HEK293 (cell line): ENCODE data around the gene ZNF280B.

Experiments used
- CTCF ChIA-PET: fragments of 350-600 bp; formaldehyde crosslinking; extraction: SDS; loops from one replicate; lab custom pipeline; 2021; ENCODE audit warnings: antibody characterized with exemption; lab: Yijun Ruan, JAX
- POLR2A ChIA-PET: fragments of 300-600 bp; formaldehyde crosslinking; extraction: SDS; loops from one replicate; lab custom pipeline; 2020; ENCODE audit warnings: antibody characterized with exemption, inconsistent platforms; lab: Yijun Ruan, JAX
- H3K27ac ChIP-seq: fragments of 200-500 bp; sonication (Bioruptor generic); 2 replicates; pipeline ENCODE4 v1.5.1; 2014; ENCODE audit warnings: low read depth, low read length, control low read depth, inconsistent platforms; ENCODE audit errors: extremely low read depth
- H3K36me3 ChIP-seq, 2 experiments: fragments of 200-500 bp in 1 of 2; sonication (Bioruptor generic) in 1 of 2; 1 replicate in 1 of 2; 2 replicates in 1 of 2; pipeline ENCODE4 v1.5.1; 2014 to 2017; ENCODE audit warnings: inconsistent platforms in 2 of 2, low read length in 2 of 2; ENCODE audit not compliant: control insufficient read depth in 2 of 2, insufficient read depth in 1 of 2
- H3K4me1 ChIP-seq: fragments of 200-500 bp; sonication (Bioruptor generic); 2 replicates; pipeline ENCODE4 v1.5.1; 2014; ENCODE audit warnings: mild to moderate bottlenecking, low read length, inconsistent platforms; ENCODE audit not compliant: control insufficient read depth, insufficient read depth
- H3K4me3 ChIP-seq: 2 replicates; pipeline ENCODE4 v1.5.1; 2011; ENCODE audit warnings: low read depth, mild to moderate bottlenecking, control low read depth, low read length, moderate library complexity
- H3K9me3 ChIP-seq: fragments of 200-500 bp; sonication (Bioruptor generic); 2 replicates; pipeline ENCODE4 v1.5.1; 2014; ENCODE audit warnings: low read depth, low read length, inconsistent platforms; ENCODE audit not compliant: control insufficient read depth, insufficient read depth
- EGR2 ChIP-seq: fragments of 450-650 bp; formaldehyde crosslinking; IDR thresholded peaks from 2 replicates; pipeline ENCODE4 v1.5.1; 2016; ENCODE audit warnings: low read depth, missing biosample characterization, missing genetic modification characterization
- GLIS2 ChIP-seq: fragments of 450-650 bp; formaldehyde crosslinking; IDR thresholded peaks from 2 replicates; pipeline ENCODE4 v1.5.1; 2016; ENCODE audit warnings: missing biosample characterization, missing genetic modification characterization
- KLF1 ChIP-seq: fragments of 450-650 bp; formaldehyde crosslinking; IDR thresholded peaks from 2 replicates; pipeline ENCODE4 v1.5.1; 2016; ENCODE audit warnings: missing biosample characterization, missing genetic modification characterization
- ZNF223 ChIP-seq: fragments of 450-650 bp; formaldehyde crosslinking; IDR thresholded peaks from 2 replicates; pipeline ENCODE4 v1.5.1; 2016; ENCODE audit warnings: missing biosample characterization, missing genetic modification characterization
- ZNF335 ChIP-seq: fragments of 450-650 bp; formaldehyde crosslinking; conservative IDR thresholded peaks from 2 replicates; pipeline ENCODE4 v1.5.1; 2016; ENCODE audit warnings: missing biosample characterization, missing genetic modification characterization
- ZNF530 ChIP-seq: fragments of 450-650 bp; formaldehyde crosslinking; IDR thresholded peaks from 2 replicates; pipeline ENCODE4 v1.5.1; 2016; ENCODE audit warnings: low read depth, missing biosample characterization, missing genetic modification characterization
- ZNF707 ChIP-seq: fragments of 450-650 bp; formaldehyde crosslinking; IDR thresholded peaks from 2 replicates; pipeline ENCODE4 v1.5.1; 2016; ENCODE audit warnings: missing biosample characterization, missing genetic modification characterization
- ZNF747 ChIP-seq: fragments of 450-650 bp; formaldehyde crosslinking; IDR thresholded peaks from 2 replicates; pipeline ENCODE4 v1.5.1; 2016; ENCODE audit warnings: missing biosample characterization, missing genetic modification characterization
- ZSCAN30 ChIP-seq: fragments of 450-650 bp; IDR thresholded peaks from 2 replicates; pipeline ENCODE4 v1.5.1; 2018; ENCODE audit warnings: missing biosample characterization, mild to moderate bottlenecking, missing genetic modification characterization, moderate library complexity
- TF ChIP-seq, protein P1 (sequence below): fragments of 450-650 bp; formaldehyde crosslinking; IDR thresholded peaks from 2 replicates; pipeline ENCODE4 v1.5.1; 2016; ENCODE audit warnings: missing biosample characterization, missing genetic modification characterization
- TF ChIP-seq, protein P2 (sequence below): fragments of 450-650 bp; formaldehyde crosslinking; IDR thresholded peaks from 2 replicates; pipeline ENCODE4 v1.5.1; 2016; ENCODE audit warnings: missing biosample characterization, missing genetic modification characterization
- TF ChIP-seq, protein P3 (sequence below): fragments of 450-650 bp; formaldehyde crosslinking; IDR thresholded peaks from 2 replicates; pipeline ENCODE4 v1.5.1; 2016; ENCODE audit warnings: missing biosample characterization, missing genetic modification characterization
- TF ChIP-seq, protein P4 (sequence below): fragments of 450-650 bp; IDR thresholded peaks from 2 replicates; pipeline ENCODE4 v1.5.1; 2018; ENCODE audit warnings: missing biosample characterization, missing genetic modification characterization
- TF ChIP-seq, protein P5 (sequence below): sonication (generic); formaldehyde crosslinking; IDR thresholded peaks from 2 replicates; pipeline ENCODE4 v1.8.1; 2022; ENCODE audit warnings: mild to moderate bottlenecking, moderate library complexity, missing genetic modification reagents
- TF ChIP-seq, protein P6 (sequence below): fragments of 450-650 bp; formaldehyde crosslinking; IDR thresholded peaks from 2 replicates; pipeline ENCODE4 v1.5.1; 2016; ENCODE audit warnings: missing biosample characterization, missing genetic modification characterization
- TF ChIP-seq, protein P7 (sequence below): fragments of 450-650 bp; formaldehyde crosslinking; IDR thresholded peaks from 2 replicates; pipeline ENCODE4 v1.5.1; 2016; ENCODE audit warnings: missing biosample characterization, missing genetic modification characterization, borderline replicate concordance

ZNF280B gene

DNA sequence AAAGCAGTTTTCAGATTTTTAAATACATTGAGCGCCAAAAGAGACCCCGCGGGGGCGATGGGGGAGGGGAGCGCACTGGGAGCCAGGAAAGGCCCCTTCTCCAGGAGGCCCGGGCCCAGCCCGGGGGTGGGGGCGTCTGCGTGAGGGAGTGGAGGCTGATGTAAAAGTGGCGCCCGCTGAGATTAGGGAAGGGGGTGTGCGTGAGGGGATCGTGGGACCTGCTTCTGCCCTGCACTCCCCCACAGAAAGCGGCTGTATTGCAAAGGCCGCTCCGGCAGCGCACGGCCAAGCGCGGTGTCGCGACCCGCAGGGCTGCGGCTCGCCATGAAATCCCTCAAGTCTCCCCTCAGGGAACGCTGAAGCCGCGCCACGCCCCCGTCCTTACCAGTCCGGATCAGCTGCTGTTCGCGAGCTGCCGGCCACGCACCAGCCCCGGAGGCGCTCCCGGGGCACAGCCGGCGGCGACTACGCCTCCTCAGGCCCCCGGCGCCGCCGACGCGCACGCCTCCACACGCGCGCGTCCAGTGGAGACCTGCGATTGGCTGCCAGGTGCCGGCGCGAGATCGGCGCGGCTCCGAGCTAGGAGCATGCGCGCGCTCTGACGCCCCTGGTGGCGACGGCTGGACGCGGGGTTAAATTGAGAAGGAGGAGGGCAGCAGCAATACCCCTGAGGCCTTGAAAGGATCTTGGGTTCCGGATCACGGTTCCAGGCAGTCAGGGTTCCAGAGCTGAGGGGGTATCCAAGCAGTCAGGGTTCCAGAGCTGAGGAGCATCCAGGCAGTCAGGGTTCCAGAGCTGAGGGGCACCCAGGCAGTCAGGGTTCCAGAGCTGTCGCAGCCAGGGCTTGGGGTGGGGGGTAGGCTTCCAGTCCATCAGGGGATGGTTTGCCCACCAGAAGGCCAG is at the start of gene ZNF280B (continued):
- TF ChIP-seq, protein P1, sequence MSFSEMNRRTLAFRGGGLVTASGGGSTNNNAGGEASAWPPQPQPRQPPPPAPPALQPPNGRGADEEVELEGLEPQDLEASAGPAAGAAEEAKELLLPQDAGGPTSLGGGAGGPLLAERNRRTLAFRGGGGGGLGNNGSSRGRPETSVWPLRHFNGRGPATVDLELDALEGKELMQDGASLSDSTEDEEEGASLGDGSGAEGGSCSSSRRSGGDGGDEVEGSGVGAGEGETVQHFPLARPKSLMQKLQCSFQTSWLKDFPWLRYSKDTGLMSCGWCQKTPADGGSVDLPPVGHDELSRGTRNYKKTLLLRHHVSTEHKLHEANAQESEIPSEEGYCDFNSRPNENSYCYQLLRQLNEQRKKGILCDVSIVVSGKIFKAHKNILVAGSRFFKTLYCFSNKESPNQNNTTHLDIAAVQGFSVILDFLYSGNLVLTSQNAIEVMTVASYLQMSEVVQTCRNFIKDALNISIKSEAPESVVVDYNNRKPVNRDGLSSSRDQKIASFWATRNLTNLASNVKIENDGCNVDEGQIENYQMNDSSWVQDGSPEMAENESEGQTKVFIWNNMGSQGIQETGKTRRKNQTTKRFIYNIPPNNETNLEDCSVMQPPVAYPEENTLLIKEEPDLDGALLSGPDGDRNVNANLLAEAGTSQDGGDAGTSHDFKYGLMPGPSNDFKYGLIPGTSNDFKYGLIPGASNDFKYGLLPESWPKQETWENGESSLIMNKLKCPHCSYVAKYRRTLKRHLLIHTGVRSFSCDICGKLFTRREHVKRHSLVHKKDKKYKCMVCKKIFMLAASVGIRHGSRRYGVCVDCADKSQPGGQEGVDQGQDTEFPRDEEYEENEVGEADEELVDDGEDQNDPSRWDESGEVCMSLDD (tag by site-specific recombination) = peak; percentile 92
- TF ChIP-seq ZSCAN30 (tag by site-specific recombination) (peak; percentile 5; the same call in 1 of the 2 replicates), GLIS2 (no peak), ZNF335 (tag by site-specific recombination) (peak; percentile 94), ZNF530 (tag by site-specific recombination) (no peak), ZNF223 (tag by site-specific recombination) (0 out of 2 replicates have a peak, but pooled peaks have one; percentile 26), EGR2 (peak; percentile 78), KLF1 (tag by site-specific recombination) (peak; percentile 43; the same call in 1 of the 2 replicates), ZNF747 (tag by site-specific recombination) (no peak)
- TF ChIP-seq, protein P2, sequence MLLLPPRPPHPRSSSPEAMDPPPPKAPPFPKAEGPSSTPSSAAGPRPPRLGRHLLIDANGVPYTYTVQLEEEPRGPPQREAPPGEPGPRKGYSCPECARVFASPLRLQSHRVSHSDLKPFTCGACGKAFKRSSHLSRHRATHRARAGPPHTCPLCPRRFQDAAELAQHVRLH = no peak
- TF ChIP-seq, protein P3, sequence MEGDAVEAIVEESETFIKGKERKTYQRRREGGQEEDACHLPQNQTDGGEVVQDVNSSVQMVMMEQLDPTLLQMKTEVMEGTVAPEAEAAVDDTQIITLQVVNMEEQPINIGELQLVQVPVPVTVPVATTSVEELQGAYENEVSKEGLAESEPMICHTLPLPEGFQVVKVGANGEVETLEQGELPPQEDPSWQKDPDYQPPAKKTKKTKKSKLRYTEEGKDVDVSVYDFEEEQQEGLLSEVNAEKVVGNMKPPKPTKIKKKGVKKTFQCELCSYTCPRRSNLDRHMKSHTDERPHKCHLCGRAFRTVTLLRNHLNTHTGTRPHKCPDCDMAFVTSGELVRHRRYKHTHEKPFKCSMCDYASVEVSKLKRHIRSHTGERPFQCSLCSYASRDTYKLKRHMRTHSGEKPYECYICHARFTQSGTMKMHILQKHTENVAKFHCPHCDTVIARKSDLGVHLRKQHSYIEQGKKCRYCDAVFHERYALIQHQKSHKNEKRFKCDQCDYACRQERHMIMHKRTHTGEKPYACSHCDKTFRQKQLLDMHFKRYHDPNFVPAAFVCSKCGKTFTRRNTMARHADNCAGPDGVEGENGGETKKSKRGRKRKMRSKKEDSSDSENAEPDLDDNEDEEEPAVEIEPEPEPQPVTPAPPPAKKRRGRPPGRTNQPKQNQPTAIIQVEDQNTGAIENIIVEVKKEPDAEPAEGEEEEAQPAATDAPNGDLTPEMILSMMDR = peak; percentile 96
- TF ChIP-seq, protein P4, sequence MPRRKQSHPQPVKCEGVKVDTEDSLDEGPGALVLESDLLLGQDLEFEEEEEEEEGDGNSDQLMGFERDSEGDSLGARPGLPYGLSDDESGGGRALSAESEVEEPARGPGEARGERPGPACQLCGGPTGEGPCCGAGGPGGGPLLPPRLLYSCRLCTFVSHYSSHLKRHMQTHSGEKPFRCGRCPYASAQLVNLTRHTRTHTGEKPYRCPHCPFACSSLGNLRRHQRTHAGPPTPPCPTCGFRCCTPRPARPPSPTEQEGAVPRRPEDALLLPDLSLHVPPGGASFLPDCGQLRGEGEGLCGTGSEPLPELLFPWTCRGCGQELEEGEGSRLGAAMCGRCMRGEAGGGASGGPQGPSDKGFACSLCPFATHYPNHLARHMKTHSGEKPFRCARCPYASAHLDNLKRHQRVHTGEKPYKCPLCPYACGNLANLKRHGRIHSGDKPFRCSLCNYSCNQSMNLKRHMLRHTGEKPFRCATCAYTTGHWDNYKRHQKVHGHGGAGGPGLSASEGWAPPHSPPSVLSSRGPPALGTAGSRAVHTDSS (tag by site-specific recombination) = no peak
- TF ChIP-seq, protein P5, sequence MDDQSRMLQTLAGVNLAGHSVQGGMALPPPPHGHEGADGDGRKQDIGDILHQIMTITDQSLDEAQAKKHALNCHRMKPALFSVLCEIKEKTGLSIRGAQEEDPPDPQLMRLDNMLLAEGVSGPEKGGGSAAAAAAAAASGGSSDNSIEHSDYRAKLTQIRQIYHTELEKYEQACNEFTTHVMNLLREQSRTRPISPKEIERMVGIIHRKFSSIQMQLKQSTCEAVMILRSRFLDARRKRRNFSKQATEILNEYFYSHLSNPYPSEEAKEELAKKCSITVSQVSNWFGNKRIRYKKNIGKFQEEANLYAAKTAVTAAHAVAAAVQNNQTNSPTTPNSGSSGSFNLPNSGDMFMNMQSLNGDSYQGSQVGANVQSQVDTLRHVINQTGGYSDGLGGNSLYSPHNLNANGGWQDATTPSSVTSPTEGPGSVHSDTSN (CRISPR knock-in tag) = peak; percentile 88

DNA sequence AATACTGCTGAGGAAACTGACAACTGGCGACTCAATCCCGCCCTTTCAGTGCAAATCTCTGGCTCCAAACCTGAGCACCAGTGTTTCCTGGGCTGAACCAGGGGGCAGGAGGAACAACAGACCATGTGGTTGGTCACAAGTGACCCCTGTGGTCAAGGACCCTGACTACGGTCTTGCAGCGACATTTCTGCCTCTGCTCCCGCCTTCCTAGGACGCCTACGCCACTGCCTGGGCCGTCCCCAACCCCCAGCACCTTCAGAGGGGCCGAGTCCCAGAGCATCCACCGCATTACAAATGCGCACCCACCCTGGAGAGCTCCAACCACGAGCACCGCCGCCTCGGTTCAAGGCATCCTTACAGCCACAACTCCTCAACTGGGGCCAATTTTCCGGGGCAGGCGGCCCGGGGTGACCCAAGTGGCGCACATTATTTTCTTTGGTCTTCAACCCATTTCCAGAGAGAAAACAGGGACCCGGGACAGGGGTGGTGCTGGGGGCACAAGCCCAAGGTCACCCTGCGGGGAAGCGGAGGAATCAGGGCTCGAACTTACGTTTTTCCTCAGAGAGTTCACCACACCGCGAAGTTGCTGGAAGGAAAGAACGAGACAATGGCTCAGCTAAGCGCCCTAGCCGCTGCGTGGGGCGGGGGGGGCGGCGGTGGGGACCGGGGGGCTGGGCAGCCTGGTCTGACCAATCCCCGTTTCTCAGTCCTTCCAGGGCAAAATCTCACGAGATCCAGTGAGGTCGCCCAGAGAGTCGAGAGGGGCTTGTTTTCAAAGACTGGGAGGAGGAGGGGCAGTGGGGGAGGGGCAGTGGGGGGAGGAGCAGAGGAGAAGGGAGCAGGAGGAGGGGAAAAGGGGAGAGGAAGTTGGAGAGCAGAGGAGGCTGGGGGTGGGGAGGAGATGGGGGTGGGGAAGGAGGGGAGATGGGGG is 48.7 kb upstream of the ZNF280B start:
- TF ChIP-seq, protein P6, sequence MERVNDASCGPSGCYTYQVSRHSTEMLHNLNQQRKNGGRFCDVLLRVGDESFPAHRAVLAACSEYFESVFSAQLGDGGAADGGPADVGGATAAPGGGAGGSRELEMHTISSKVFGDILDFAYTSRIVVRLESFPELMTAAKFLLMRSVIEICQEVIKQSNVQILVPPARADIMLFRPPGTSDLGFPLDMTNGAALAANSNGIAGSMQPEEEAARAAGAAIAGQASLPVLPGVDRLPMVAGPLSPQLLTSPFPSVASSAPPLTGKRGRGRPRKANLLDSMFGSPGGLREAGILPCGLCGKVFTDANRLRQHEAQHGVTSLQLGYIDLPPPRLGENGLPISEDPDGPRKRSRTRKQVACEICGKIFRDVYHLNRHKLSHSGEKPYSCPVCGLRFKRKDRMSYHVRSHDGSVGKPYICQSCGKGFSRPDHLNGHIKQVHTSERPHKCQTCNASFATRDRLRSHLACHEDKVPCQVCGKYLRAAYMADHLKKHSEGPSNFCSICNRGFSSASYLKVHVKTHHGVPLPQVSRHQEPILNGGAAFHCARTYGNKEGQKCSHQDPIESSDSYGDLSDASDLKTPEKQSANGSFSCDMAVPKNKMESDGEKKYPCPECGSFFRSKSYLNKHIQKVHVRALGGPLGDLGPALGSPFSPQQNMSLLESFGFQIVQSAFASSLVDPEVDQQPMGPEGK (tag by site-specific recombination) = no peak
- TF ChIP-seq, protein P7, sequence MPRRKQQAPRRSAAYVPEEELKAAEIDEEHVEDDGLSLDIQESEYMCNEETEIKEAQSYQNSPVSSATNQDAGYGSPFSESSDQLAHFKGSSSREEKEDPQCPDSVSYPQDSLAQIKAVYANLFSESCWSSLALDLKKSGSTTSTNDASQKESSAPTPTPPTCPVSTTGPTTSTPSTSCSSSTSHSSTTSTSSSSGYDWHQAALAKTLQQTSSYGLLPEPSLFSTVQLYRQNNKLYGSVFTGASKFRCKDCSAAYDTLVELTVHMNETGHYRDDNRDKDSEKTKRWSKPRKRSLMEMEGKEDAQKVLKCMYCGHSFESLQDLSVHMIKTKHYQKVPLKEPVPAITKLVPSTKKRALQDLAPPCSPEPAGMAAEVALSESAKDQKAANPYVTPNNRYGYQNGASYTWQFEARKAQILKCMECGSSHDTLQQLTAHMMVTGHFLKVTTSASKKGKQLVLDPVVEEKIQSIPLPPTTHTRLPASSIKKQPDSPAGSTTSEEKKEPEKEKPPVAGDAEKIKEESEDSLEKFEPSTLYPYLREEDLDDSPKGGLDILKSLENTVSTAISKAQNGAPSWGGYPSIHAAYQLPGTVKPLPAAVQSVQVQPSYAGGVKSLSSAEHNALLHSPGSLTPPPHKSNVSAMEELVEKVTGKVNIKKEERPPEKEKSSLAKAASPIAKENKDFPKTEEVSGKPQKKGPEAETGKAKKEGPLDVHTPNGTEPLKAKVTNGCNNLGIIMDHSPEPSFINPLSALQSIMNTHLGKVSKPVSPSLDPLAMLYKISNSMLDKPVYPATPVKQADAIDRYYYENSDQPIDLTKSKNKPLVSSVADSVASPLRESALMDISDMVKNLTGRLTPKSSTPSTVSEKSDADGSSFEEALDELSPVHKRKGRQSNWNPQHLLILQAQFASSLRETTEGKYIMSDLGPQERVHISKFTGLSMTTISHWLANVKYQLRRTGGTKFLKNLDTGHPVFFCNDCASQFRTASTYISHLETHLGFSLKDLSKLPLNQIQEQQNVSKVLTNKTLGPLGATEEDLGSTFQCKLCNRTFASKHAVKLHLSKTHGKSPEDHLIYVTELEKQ = no peak
- TF ChIP-seq ZNF707 (tag by site-specific recombination) = no peak
- CTCF ChIA-PET = interaction anchor here (0.8 kb wide), 1 partner anchor 19 kb away, joined by 3 read pairs; no protein-coding TSS in a partner anchor
- Histone ChIP-seq H3K4me3 (no peak overlapping the region), H3K27ac (no peak overlapping the region), H3K36me3 (no peaks in the 10 kb centered on the region), H3K9me3 (no peaks in the 10 kb centered on the region), H3K4me1 (no peaks in the 10 kb centered on the region)
- POLR2A ChIA-PET = no interaction called here
